Endothelial cell (in vitro differentiated cells): Measurements from ENCODE around the gene GP1BB. TPM values are rescaled to one million over a fixed set of nuclear protein-coding genes. Genes with fewer than 3 reads are reported as not detected.

Experiments
- DNase-seq: peaks from one replicate; pipeline ENCODE4 v3.0.0; 2021; ENCODE audit warnings: low spot score
- H3K27ac Mint-ChIP-seq: one replicate; pipeline ENCODE4 v1.8.0; 2021; ENCODE audit warnings: mixed read lengths, inconsistent platforms; ENCODE audit not compliant: unreplicated experiment
- H3K27me3 Mint-ChIP-seq: one replicate; pipeline ENCODE4 v1.8.0; 2021; ENCODE audit warnings: mild to moderate bottlenecking, moderate library complexity, mixed read lengths, inconsistent platforms; ENCODE audit not compliant: unreplicated experiment
- H3K36me3 Mint-ChIP-seq: one replicate; pipeline ENCODE4 v1.8.0; 2021; ENCODE audit warnings: mild to moderate bottlenecking, low read depth, mixed read lengths, inconsistent platforms; ENCODE audit not compliant: unreplicated experiment
- H3K4me1 Mint-ChIP-seq: one replicate; pipeline ENCODE4 v1.8.0; 2021; ENCODE audit warnings: mild to moderate bottlenecking, mixed read lengths, inconsistent platforms; ENCODE audit not compliant: unreplicated experiment
- H3K4me3 Mint-ChIP-seq: one replicate; pipeline ENCODE4 v1.8.0; 2021; ENCODE audit warnings: mild to moderate bottlenecking, mixed read lengths, inconsistent platforms; ENCODE audit not compliant: unreplicated experiment
- H3K9me3 Mint-ChIP-seq: one replicate; pipeline ENCODE4 v1.8.0; 2021; ENCODE audit warnings: mixed read lengths, inconsistent platforms; ENCODE audit not compliant: unreplicated experiment
- CTCF ChIP-seq: fragments of 200-600 bp; sonication (generic); IDR thresholded peaks from one replicate; pipeline ENCODE4 v1.5.0; 2021; ENCODE audit warnings: antibody characterized with exemption; ENCODE audit not compliant: unreplicated experiment
- total RNA-seq: library from RNA; stranded (reverse); fragmentation: NEBNext Ultra II Directional; extraction: Animal tissue kit (Norgen Biotek cat#: 25700); gene quantifications from one replicate; pipeline ENCODE4 v1.2.1, GENCODE V29; 2021; ENCODE audit not compliant: unreplicated experiment

Gene GP1BB
- total RNA-seq, 1 donor from 2014 or later = not detected

DNA sequence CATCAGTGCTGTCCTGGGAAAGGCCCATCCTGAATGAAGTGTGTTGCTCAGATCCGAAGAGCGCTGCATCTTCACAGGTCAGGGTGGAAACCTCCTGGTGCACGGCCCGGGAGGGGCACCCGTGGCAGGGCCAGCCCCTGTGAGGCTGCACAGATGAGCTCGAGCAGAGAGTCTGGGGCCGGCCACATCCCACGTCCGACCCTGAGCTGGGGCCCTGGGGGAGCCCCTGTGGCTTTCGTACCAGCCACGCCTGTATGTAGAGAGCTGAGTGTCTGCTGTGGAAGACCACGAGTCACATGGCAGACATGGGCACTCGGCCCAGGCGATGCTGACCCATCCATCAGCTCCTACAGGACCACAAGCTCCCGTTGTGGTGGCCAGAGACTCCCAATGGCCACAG, 33.9 kb upstream of the GP1BB start:
- Mint-ChIP-seq H3K4me1 (peaks cover 3% of the 10 kb centered on the region), H3K36me3 (peaks cover 3% of the 10 kb centered on the region), H3K27me3 (peaks cover 2% of the 10 kb centered on the region)

GRCh38 chr22:19691007-19691720, 32.2 kb upstream of the GP1BB start:
- DNase-seq = no peak
- Mint-ChIP-seq H3K27ac (no peak overlapping the region), H3K36me3 (peaks cover 3% of the 10 kb centered on the region), H3K4me1 (peaks cover 3% of the 10 kb centered on the region), H3K27me3 (no peaks in the 10 kb centered on the region), H3K4me3 (no peak overlapping the region), H3K9me3 (no peaks in the 10 kb centered on the region)
- TF ChIP-seq CTCF = no peak

More for the DNA sequence above, 33.9 kb upstream of the GP1BB start:
- no peak for DNase-seq
- Mint-ChIP-seq H3K9me3 (no peaks in the 10 kb centered on the region), H3K4me3 (no peak overlapping the region), H3K27ac (no peak overlapping the region)
- no peak for TF ChIP-seq CTCF

GRCh38 chr22:19691721-19692341, 31.5 kb upstream of the GP1BB start:
- Mint-ChIP-seq H3K9me3 (no peaks in the 10 kb centered on the region), H3K4me3 (no peak overlapping the region), H3K36me3 (peaks cover 1% of the 10 kb centered on the region), H3K27me3 (no peaks in the 10 kb centered on the region), H3K4me1 (peaks cover 3% of the 10 kb centered on the region), H3K27ac (no peak overlapping the region)
- DNase-seq = no peak
- no peak for TF ChIP-seq CTCF

DNA sequence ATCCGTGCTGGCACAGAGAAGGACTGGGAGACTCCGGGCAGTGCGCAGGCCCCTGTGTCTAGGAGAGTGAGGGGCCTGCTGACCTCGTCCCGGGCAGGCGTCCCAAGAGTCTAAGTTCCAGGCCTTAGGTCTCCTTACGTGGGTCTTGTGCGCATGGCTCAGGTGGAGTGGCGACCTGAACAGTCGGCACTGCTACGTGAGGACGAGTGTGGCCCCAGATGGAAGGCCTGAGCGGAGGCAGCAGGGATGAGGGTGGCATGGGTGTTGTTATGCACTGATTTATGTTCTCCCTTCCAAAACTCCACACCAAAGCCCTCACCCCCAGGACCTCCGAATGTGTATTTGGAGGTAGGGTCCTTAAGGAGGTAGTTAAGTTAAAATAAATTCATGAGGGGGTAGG, 29.8 kb upstream of the GP1BB start:
- no peaks in the 10 kb centered on the region for H3K9me3 Mint-ChIP-seq
- no peak for DNase-seq
- H3K36me3 Mint-ChIP-seq = no peaks in the 10 kb centered on the region
- peaks cover 3% of the 10 kb centered on the region for H3K4me1 Mint-ChIP-seq
- no peak overlapping the region for H3K4me3 Mint-ChIP-seq
- no peaks in the 10 kb centered on the region for H3K27me3 Mint-ChIP-seq
- no peak overlapping the region for H3K27ac Mint-ChIP-seq
- TF ChIP-seq CTCF = no peak

- no peak overlapping the region for H3K27ac Mint-ChIP-seq
- H3K4me1 Mint-ChIP-seq = peaks cover 3% of the 10 kb centered on the region
- TF ChIP-seq CTCF = no peak
- H3K36me3 Mint-ChIP-seq = no peaks in the 10 kb centered on the region
- no peaks in the 10 kb centered on the region for H3K27me3 Mint-ChIP-seq
- no peak overlapping the region for H3K4me3 Mint-ChIP-seq
- no peak for DNase-seq
- no peaks in the 10 kb centered on the region for H3K9me3 Mint-ChIP-seq
These were observed 29.2 kb upstream of the GP1BB start for GRCh38 chr22:19693981-19694670.
